ENCODE data around the gene NUDT19.
"Not testable (repeated sequence)": the region's sequence is repeated elsewhere in the genome, so short reads cannot be mapped to it uniquely, and the experiment has no call there.

Gene NUDT19

DNA sequence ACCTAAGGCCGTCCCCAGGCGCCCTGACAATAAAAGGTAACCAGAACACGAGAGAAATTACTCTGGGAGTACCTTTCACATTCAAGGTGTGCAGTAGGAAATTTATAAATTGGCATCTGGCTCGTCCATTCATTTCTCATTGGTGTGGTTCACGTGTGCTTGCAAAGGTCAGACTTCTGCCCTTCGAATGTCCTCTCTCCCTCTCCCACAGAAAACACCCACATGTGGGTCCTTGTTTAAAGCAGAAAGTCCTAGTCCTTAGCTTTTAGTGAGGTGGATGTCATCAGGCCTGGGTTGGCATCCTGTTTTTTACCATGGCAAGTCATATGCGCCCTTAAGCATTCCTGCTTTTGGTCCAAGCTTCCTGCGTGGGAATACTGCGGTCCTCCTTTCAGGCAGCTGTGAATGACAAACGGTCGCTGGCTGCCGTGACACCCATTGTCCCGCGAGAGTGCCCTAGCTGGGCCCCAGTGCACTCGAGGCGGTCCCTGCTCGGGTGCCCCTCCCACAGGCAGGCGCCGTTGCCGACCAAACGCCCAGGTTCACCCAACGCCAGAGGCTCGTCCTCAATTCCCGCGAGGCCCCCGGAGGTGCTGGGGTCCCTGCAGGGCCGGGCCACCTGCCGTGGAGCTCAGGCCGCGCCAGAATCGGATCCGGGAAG lies at the start of gene NUDT19:
TSS of gene NUDT19 (plus strand) at position 531 of the 661 bp plus-strand sequence. CDS start 140 bp downstream, outside the sequence.
- TF ChIP-seq, protein P1, sequence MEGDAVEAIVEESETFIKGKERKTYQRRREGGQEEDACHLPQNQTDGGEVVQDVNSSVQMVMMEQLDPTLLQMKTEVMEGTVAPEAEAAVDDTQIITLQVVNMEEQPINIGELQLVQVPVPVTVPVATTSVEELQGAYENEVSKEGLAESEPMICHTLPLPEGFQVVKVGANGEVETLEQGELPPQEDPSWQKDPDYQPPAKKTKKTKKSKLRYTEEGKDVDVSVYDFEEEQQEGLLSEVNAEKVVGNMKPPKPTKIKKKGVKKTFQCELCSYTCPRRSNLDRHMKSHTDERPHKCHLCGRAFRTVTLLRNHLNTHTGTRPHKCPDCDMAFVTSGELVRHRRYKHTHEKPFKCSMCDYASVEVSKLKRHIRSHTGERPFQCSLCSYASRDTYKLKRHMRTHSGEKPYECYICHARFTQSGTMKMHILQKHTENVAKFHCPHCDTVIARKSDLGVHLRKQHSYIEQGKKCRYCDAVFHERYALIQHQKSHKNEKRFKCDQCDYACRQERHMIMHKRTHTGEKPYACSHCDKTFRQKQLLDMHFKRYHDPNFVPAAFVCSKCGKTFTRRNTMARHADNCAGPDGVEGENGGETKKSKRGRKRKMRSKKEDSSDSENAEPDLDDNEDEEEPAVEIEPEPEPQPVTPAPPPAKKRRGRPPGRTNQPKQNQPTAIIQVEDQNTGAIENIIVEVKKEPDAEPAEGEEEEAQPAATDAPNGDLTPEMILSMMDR (IDR thresholded peaks at IDR 0.05; ENCODE audit: control insufficient read depth, extremely low read depth, insufficient read depth): no peak
- peak within 1 kb of the TSS; percentile 65 for H3K4me3 ChIP-seq (ENCODE audit: low read depth, low read length)
- peak; percentile 71 for DNase-seq (ENCODE audit: low read depth)

DNA sequence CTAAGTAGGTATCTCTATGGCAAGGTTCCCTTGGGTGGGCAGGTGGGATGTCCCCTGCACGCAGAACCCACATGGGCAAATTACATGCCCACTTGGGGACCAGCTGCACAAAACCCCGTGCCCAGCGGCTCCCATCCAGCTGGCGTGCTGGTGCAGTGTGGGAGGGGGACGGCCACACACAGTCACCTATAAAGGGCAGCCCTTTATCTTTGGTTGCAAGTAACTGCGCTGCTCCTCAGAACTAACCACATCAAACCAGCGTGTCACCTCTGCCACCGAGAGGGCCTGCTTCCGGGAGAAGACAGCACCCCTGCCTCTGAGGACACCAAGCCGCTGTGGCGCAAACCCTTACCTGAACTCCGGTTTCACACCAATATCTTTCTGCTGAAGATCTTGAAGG lies 48.9 kb upstream of the NUDT19 start:
- H3K4me3 ChIP-seq (ENCODE audit: low read depth, low read length): no peak overlapping the region
- DNase-seq (ENCODE audit: low read depth): no peak
- TF ChIP-seq, protein P1 (IDR thresholded peaks at IDR 0.05; ENCODE audit: control insufficient read depth, extremely low read depth, insufficient read depth): no peak

DNA sequence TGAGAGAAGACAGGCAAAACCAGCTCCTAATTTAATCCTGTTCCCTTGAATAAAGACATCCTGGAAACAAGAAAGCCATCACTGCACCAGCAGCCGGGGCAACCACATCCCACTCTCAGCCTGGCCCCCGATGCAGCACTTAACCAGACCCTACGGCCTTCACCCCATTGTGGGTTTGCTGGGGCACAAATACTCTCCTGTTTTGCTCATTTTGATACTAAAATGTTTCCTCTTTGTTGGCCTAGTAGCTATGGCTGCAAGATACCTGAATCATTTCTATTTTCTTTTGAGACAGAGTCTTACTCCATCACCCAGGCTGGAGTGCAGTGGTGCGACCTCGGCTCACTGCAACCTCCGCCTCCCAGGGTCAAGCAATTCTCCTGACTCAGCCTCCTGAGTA lies 45.1 kb upstream of the NUDT19 start:
- no peak for DNase-seq (ENCODE audit: low read depth)

DNA sequence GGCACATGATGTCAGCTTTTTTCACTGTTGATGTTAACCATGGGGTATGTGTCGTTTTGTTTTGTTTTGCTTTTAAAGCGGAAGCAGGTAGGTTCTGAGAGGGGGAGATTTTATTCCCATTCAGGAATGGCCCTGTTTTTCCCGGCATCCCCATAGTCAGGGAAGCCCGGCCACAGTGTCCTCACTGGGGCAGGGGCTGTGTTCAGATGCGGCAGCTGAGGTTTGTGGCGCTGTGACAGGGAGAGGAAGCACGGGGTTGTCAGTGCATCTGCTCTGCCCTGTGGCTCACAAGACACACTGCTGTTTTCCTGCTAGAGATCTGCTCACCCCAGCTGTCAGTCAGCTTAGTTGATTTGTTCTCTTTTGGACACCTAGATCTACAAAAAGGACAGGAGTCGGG lies 44.3 kb upstream of the NUDT19 start:
- TF ChIP-seq, protein P1 (IDR thresholded peaks at IDR 0.05; ENCODE audit: control insufficient read depth, extremely low read depth, insufficient read depth): no peak

More for the DNA sequence above, 45.1 kb upstream of the NUDT19 start:
- no peak overlapping the region for H3K4me3 ChIP-seq (ENCODE audit: low read depth, low read length)
- TF ChIP-seq, protein P1 (IDR thresholded peaks at IDR 0.05; ENCODE audit: control insufficient read depth, extremely low read depth, insufficient read depth): no peak

DNA sequence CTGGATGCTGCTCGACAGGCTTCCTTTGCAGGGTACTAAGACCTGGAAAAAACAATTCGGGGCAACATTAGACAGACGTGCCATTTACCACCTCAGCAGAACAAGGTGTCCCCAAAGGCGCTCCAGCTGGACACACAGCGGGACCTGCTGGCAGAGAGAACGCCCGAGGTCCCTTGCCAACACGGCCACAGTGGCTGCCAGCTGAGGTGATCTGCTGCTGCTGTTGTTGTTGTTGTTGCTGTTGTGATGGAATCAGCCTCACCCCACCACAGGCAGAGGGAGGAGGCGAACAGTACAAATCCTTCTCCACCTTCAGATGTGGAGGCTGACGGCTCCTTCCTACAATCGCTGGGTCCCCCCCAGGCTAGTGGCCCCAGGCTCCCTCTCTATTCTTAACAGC lies 41.9 kb upstream of the NUDT19 start:
- TF ChIP-seq, protein P1 (IDR thresholded peaks at IDR 0.05; ENCODE audit: control insufficient read depth, extremely low read depth, insufficient read depth): no peak
- DNase-seq (ENCODE audit: low read depth): no peak

More for the DNA sequence above, 44.3 kb upstream of the NUDT19 start:
- DNase-seq (ENCODE audit: low read depth): no peak
- no peak overlapping the region for H3K4me3 ChIP-seq (ENCODE audit: low read depth, low read length)

DNA sequence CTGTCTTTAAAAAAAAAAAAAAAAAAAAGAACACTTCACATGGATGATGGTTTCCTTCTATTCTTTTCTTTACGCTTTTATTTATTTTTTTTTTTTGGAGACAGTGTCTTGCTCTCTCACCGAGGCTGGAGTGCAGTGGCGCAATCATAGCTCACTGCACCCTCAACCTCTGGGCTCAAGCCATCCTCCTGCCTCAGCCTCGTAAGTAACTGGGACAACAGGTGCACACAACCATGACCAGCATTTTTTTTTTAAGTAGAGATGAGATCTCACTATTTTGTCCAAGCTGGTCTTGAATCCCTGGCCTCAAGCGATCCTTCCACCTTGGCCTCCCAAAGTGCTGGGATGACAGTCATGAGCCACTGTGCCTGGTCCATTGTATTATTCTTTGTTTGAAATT lies 41.0 kb upstream of the NUDT19 start:
- TF ChIP-seq, protein P1 (IDR thresholded peaks at IDR 0.05; ENCODE audit: control insufficient read depth, extremely low read depth, insufficient read depth): no peak
- DNase-seq (ENCODE audit: low read depth): no peak
- H3K4me3 ChIP-seq (ENCODE audit: low read depth, low read length): no peak overlapping the region

More for the DNA sequence above, 41.9 kb upstream of the NUDT19 start:
- no peak overlapping the region for H3K4me3 ChIP-seq (ENCODE audit: low read depth, low read length)

DNA sequence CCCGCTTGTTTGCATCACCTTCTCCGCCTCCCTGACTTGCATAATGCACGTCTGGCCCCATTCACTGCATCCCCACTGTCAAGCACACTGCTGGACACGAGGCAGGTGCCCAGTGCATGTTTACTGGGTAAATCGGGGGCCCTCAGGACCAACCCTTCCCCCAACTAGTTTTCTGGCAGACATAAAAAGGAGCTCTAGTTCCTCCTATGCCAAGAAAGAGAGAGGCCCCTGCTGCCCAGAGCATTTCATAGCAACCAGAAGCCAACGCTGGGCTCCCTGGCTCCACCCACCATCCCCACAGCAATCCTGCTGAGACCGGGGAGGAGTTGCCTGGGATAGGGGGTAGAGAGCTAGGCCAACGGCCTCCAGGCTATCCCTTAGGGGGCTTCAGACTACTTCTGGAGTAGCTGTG lies 39.9 kb upstream of the NUDT19 start:
- TF ChIP-seq, protein P1 (IDR thresholded peaks at IDR 0.05; ENCODE audit: control insufficient read depth, extremely low read depth, insufficient read depth): no peak
- no peak for DNase-seq (ENCODE audit: low read depth)
- no peak overlapping the region for H3K4me3 ChIP-seq (ENCODE audit: low read depth, low read length)

DNA sequence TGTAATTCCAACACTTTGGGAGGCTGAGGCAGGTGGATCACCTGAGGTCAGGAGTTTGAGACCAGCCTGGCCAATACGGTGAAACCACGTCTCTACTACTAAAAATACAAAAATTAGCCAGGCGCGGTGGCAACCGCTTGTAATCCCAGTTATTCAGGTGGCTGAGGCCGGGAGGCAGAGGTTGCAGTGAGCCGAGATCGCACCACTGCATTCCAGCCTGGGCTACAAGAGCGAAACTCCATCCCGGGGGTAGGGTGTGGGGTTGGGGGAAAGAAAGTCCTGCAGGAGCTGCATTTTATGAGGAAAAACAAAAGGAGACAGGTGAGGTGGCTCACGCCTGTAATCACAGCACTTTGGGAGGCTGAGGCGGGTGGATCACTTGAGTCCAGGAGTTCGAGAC lies 39.3 kb upstream of the NUDT19 start:
- not testable (repeated sequence) for DNase-seq (ENCODE audit: low read depth); H3K4me3 ChIP-seq (ENCODE audit: low read depth, low read length)
